IPS-20b (cell line): ENCODE results near the gene NUDT21.

Experiments used
- H3K27ac ChIP-seq: one replicate; pipeline ENCODE4 v1.5.1; 2013; ENCODE audit warnings: low read length
- H3K27me3 ChIP-seq: 2 replicates; pipeline ENCODE4 v1.6.1; 2013; ENCODE audit warnings: mild to moderate bottlenecking, low read length, inconsistent platforms; ENCODE audit not compliant: insufficient read depth
- H3K36me3 ChIP-seq: 2 replicates; pipeline ENCODE4 v1.6.1; 2013; ENCODE audit warnings: low read depth, mild to moderate bottlenecking, inconsistent platforms, low read length, moderate library complexity; ENCODE audit not compliant: insufficient read depth
- H3K4me1 ChIP-seq: 2 replicates; pipeline ENCODE4 v1.6.1; 2013; ENCODE audit warnings: mild to moderate bottlenecking, control low read depth, inconsistent platforms, low read length, moderate library complexity; ENCODE audit not compliant: insufficient read depth
- H3K4me3 ChIP-seq: 2 replicates; pipeline ENCODE4 v1.5.1; 2013; ENCODE audit warnings: mild to moderate bottlenecking, low read length, inconsistent platforms
- H3K9ac ChIP-seq: 2 replicates; pipeline ENCODE4 v1.6.1; 2013; ENCODE audit warnings: low read depth, mild to moderate bottlenecking, inconsistent platforms, low read length, moderate library complexity
- H3K9me3 ChIP-seq: 2 replicates; pipeline ENCODE4 v1.6.1; 2013; ENCODE audit warnings: mild to moderate bottlenecking, low read depth, low read length, inconsistent platforms; ENCODE audit not compliant: insufficient read depth

The NUDT21 gene

DNA sequence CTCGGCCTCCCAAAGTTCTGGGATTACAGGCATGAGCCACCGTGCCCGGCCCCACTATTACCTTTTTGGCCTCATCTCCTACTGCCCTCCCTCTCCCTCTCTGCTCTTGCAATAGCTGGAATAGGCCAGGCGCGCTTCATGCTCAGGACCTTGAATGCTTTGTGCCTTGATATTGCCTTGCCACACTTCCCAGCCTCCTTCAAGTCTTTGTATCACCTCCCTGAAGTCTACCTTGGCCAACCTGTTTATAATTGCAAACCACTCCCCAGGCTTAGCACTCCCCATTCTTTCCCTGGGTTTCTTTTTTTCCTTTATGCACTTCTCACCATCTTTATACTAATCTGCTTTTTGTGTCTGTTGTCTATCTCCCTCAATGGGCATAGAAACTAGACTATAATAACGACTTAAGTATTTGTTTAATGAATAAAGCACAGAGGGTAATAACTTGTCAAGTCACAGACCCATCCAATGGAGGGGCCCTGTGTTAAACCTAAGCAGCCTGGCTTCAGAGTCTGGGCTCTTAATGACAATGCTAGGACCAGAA lies 6.9 kb upstream of the NUDT21 start:
- Histone ChIP-seq H3K4me1 (no peaks in the 10 kb centered on the region), H3K36me3 (peaks cover 90% of the 10 kb centered on the region), H3K27me3 (no peaks in the 10 kb centered on the region), H3K9me3 (no peaks in the 10 kb centered on the region), H3K9ac (no peak overlapping the region), H3K4me3 (no peak overlapping the region), H3K27ac (no peak overlapping the region)

DNA sequence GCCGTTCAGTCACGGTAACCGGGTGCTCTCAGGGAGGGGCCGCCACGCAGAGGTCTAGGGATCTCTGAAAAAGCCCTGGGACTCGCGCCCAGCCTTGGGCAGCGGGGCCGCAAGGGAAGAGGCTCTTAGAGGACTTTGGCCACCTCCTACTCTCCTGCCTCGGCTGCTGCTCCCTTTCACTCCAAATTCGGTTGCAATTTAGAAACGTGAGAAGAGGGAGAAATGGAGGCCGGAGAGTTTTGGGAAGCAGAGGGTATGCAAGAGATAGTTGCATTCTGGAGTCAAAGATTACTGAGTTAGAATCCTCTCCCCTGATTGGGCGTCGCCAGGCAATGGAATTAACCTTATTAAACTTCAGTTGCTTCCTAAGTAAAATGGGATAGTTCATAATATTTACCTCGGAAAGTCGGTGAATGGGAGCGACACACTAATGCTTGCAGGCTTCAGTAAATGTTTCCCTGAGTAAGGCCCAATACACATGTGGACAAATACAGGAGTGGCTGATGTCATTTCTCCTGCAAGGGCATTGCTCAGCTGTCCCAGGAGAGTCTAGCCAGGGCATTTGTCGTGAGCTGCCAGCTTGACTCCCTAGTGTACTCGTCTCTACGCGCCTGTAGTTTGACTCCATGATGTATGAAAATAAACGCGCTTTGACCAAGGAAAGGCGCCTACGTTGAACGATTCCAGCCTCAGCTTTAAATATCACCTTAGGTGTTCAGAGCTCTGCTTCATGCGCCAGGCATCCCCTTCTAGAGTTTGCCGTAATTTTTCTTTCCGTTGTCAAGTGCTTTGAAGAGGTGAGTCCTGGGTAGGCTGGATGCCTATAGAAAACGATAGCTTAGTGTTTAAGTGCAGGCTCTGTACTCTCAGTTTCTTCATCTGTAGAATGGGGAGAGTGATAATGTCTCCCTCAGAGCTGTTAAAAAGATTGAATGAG lies 889 bp upstream of the NUDT21 start:
- H3K9ac ChIP-seq = peak overlapping the region; percentile 90
- H3K36me3 ChIP-seq = peaks cover 47% of the 10 kb centered on the region
- no peaks in the 10 kb centered on the region for H3K27me3 ChIP-seq
- no peaks in the 10 kb centered on the region for H3K9me3 ChIP-seq
- H3K4me1 ChIP-seq = peaks cover 4% of the 10 kb centered on the region; the same call in 1 of the 2 replicates
- peak overlapping the region; percentile 31 for H3K27ac ChIP-seq
- H3K4me3 ChIP-seq = peak overlapping the region; percentile 99

DNA sequence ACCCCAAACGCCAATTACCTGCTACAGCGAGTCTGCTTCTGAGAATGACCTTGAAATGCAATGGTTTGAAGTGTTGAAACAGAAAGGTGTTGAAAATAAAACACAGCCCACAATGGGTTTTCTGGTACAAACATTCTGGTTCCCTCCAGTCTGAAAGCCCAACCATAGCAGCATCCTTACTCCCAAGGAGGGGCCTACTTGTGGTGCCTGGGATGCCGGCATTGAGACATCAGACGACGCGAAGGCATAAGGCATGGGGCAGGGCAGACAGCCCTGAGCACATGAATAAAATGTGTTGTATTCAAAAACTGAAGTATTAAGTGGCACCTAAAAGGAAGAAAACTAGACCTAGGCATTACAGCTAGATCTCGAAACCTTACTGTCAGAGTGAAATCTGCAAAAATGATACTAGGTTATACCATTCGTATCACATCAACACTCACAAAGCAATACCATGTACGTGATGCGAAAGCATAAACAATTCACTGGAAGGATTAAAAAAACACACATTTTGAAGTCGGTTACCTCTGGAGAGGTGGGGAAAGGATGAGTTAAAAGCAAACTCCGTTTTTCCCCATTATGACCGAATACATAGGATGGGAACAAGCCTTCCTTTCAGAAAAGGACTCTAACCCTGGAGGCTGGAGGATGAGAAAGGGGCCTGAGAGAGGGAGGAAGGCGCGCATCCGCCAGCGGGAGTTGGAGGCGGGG lies 702 bp downstream of the NUDT21 start:
- Histone ChIP-seq H3K4me1 (peaks cover 4% of the 10 kb centered on the region; the same call in 1 of the 2 replicates), H3K9ac (peak overlapping the region; percentile 90), H3K27ac (peak overlapping the region; percentile 55), H3K9me3 (no peaks in the 10 kb centered on the region), H3K4me3 (peak overlapping the region; percentile 99), H3K36me3 (peaks cover 47% of the 10 kb centered on the region), H3K27me3 (no peaks in the 10 kb centered on the region)

DNA sequence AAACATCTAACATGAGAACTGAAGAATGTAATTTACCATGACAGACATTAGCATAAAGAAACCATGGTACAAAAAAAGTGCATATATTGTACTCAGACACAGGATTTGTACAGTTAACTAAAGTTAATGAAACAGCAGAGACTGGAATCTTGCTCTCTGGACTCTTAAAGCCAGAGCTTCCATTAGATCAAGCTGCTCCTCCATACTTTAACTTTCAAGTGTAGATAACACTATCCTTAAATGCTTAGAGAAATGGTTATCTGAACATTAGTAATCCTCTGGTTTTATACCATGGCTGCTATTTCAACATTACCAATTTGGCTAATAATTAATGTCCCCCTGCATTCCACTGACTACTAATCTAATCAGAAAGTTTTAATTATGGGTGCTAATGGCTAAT lies 3.1 kb downstream of the NUDT21 start:
- Histone ChIP-seq H3K27me3 (no peaks in the 10 kb centered on the region), H3K4me3 (no peak overlapping the region), H3K9ac (no peak overlapping the region), H3K4me1 (peaks cover 4% of the 10 kb centered on the region; the same call in 1 of the 2 replicates), H3K9me3 (no peaks in the 10 kb centered on the region), H3K36me3 (peaks cover 49% of the 10 kb centered on the region), H3K27ac (no peak overlapping the region)

DNA sequence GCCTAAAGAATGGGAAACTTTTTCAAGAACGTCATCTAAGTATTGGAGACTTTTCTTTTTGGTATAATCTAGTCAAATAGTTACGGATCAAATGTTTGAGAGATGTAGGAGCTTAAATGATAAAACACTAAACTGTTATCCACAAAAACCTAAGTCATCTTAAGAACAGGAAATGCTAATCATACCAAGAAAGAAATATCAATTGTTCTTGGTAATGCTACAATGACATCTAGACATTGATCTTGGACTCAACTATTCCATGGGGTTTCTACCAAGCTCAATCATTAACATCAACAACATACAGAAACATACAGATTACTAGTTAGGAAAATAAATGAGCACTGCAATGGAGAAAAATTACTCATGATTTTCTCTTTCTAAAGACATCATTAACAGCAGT lies 3.8 kb downstream of the NUDT21 start:
- H3K27me3 ChIP-seq = no peaks in the 10 kb centered on the region
- H3K4me3 ChIP-seq = no peak overlapping the region
- H3K27ac ChIP-seq = no peak overlapping the region
- no peak overlapping the region for H3K9ac ChIP-seq
- H3K4me1 ChIP-seq = no peaks in the 10 kb centered on the region; the same call in 1 of the 2 replicates
- H3K36me3 ChIP-seq = peaks cover 56% of the 10 kb centered on the region
- H3K9me3 ChIP-seq = no peaks in the 10 kb centered on the region

DNA sequence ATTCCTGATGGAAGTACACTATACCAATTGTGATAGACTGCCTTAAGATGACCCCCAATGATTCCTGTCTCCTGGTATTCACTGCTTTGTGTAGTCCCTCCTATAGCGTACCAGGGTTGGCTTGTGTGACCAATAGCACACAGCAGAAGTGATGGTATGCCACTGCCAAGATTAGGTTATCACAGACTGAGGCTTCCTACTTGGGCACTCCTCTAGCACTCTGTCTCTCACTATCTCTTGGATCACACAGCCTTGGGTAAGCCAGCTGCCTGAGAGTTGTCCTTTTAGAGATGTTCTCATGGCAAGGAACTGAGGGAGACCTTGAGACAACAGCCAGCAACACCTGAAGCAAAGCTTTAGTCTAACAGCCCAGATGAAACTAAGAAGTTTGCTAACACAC lies 13.1 kb downstream of the NUDT21 start:
- Histone ChIP-seq H3K4me3 (no peak overlapping the region), H3K9me3 (no peaks in the 10 kb centered on the region), H3K27ac (no peak overlapping the region), H3K27me3 (no peaks in the 10 kb centered on the region), H3K9ac (no peak overlapping the region), H3K36me3 (peaks cover 84% of the 10 kb centered on the region), H3K4me1 (no peaks in the 10 kb centered on the region)

DNA sequence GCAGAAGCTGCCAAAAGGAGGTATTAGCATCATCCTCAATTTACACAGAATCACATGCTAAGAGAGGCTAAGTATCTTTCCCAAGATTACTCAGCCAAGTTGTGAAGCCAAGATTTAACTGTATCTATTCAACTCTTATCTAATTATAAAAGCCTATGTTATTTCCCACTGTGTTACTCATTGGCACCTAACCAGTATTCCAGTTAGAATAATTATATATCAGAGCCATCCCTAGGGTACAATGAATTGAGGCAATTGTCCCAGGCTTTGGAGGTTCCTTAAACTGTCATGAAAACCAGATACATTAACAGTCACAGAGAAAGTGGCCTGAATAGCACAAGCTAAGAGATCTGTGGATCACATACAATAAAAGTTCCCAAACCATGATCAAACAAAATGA lies 14.9 kb downstream of the NUDT21 start:
- Histone ChIP-seq H3K4me3 (no peak overlapping the region), H3K27me3 (no peaks in the 10 kb centered on the region), H3K27ac (no peak overlapping the region), H3K36me3 (peaks cover 84% of the 10 kb centered on the region), H3K9me3 (no peaks in the 10 kb centered on the region), H3K4me1 (no peaks in the 10 kb centered on the region), H3K9ac (no peak overlapping the region)

DNA sequence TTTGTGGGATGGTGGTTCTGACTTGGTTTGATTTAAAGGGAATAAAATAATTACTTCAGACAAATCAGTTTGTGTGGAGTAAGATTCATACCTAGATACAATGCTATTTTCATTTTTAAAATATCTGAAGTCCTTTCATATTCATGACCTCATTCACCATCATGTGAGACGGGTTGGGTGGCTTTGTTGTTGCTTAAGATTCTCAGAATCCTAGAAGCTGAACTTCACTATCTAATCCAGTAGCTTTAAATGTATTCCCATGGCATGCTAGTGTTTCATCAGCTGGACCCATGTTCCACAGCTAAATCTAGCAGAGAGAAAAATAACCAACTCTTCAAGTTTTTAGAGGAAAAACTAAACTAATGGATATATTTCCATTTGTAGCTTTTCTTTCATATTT lies 23.0 kb downstream of the NUDT21 start:
- peaks cover 8% of the 10 kb centered on the region; the same call in 1 of the 2 replicates for H3K4me1 ChIP-seq
- H3K9me3 ChIP-seq = no peaks in the 10 kb centered on the region
- H3K27ac ChIP-seq = no peak overlapping the region
- peaks cover 43% of the 10 kb centered on the region for H3K36me3 ChIP-seq
- H3K4me3 ChIP-seq = no peak overlapping the region
- peaks cover 22% of the 10 kb centered on the region for H3K27me3 ChIP-seq
- H3K9ac ChIP-seq = no peak overlapping the region

DNA sequence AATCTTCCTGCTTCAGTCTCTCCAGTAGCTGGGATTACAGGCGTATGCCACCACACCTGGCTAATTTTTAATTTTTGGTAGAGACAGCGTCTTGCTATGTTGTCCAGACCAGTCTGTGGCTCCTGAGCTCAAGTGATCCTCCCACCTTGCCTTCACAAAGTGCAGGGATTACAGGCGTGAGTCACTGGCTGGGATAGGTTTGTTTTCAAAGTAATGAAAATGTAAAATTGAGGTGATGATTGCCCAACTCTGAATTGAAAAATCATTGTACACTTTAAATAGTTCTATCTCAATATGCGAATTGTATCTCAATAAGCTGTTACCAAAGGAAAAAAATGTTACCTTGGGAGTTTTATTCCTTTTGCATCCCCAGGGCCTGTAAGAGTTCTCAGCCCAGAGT lies 24.5 kb downstream of the NUDT21 start:
- Histone ChIP-seq H3K4me1 (peaks cover 15% of the 10 kb centered on the region), H3K27me3 (peaks cover 31% of the 10 kb centered on the region), H3K9me3 (no peaks in the 10 kb centered on the region), H3K27ac (no peak overlapping the region), H3K36me3 (peaks cover 28% of the 10 kb centered on the region), H3K4me3 (no peak overlapping the region), H3K9ac (no peak overlapping the region)

DNA sequence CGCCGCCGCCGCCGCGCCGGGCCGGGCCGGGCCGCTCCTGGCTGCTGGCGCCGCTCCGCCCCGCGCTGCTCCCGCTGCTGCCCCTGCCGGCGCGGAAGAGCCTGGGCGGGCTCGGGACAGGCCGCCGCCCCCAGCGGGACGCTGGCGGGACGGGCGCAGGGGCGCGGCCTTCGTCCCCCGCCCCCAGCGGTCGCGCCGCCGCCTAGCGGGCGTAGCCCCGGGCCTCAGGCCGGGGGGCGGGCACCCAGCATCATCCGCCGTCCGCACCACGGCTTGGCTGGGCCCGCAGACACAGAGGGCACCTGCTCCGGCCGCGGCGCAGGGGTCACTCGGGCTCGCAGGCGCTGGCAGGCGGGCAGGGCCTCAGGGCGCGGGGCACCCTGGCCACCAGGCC lies 25.7 kb downstream of the NUDT21 start, which contains the start of gene AMFR:
Gene AMFR (minus strand): TSS at position 107 of the 394 bp plus-strand sequence. CDS start 218 bp downstream, outside the sequence.
- peak within 1 kb of the TSS; percentile 83 for H3K4me3 ChIP-seq
- H3K27me3 ChIP-seq = peaks cover 31% of the 10 kb centered on the region
- H3K27ac ChIP-seq = no peak within 1 kb of the TSS
- peaks cover 17% of the 10 kb centered on the region; the same call in 1 of the 2 replicates for H3K36me3 ChIP-seq
- H3K4me1 ChIP-seq = peaks cover 16% of the 10 kb centered on the region
- peak within 1 kb of the TSS; percentile 56; the same call in 1 of the 2 replicates for H3K9ac ChIP-seq
- H3K9me3 ChIP-seq = no peaks in the 10 kb centered on the region

DNA sequence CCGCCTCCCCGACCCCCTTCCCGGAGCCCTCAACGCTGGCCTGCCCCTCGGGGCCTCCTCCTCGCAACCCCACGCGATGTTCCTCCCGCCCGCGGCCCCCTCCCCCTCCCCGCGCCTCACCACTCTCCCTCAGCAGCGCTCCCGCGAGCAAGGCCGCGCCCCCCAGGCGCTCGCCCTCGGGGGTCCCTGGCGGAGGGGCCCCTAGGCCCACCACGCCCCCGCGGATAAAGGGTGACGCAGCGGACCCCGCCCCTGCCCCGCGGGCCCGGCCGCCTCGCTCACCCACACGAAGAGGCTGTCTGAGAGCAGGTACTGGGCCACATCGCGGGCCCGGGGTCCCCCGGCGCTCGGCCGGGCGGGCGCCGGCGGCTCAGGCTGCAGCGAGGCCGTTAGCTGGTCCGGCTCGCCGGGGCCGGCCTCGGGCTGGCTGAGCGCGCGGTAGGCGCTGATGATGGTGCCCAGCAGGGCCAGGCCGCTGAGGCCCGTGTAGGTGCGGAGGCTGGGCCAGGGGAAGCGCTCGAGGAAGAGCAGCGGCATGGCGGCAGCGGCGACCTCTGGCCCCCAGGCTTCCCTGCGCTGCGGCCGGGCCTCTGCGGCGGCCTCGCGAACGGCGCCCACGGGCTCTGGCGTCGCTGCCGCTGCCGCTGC lies 26.2 kb downstream of the NUDT21 start:
- H3K9ac ChIP-seq = peak overlapping the region; percentile 46; the same call in 1 of the 2 replicates
- H3K4me1 ChIP-seq = peaks cover 18% of the 10 kb centered on the region
- peak overlapping the region; percentile 83; the same call in 1 of the 2 replicates for H3K4me3 ChIP-seq
- H3K27ac ChIP-seq = no peak overlapping the region
- H3K36me3 ChIP-seq = peaks cover 12% of the 10 kb centered on the region; the same call in 1 of the 2 replicates
- H3K9me3 ChIP-seq = no peaks in the 10 kb centered on the region
- H3K27me3 ChIP-seq = peaks cover 31% of the 10 kb centered on the region
